Measurements from ENCODE around the gene SARDH. TPM values are rescaled to one million over a fixed set of nuclear protein-coding genes. Genes with fewer than 3 reads are reported as not detected.
A peak's percentile ranks its signal among the peaks of the same experiment; 100 is the strongest.

Gene SARDH
- total and polyA plus RNA-seq, 9 of the 15 experiments (the other 6 are each of a cell fraction or from before 2014, with no cell fraction given), result 0.14 TPM; not detected in 8

GRCh38 chr9:133666845-133667244, 71.3 kb downstream of the SARDH start:
- ATAC-seq (no peak), FAIRE-seq (no peak), DNase-seq (ENCODE audit: extremely low read depth in 1 of 4, low spot score in 3 of 4) (no peak)
- POLR2A ChIA-PET, result interaction anchor here (0.6 to 0.7 kb wide), 2 partner anchors 47 to 144 kb away, joined by 3 to 4 read pairs; no protein-coding TSS in a partner anchor
- in situ Hi-C loops (cut with MboI), result no loop called here
- no peak overlapping the region for H3K9ac ChIP-seq (ENCODE audit: insufficient read depth in 1 of 2, low read depth in 2 of 2, low read length in 2 of 2)
- H3K4me1 ChIP-seq (replicated peaks in 1 of 2; ENCODE audit: control insufficient read depth in 2 of 2, insufficient read depth in 2 of 2, low read length in 2 of 2), result no peaks in the 10 kb centered on the region; a peak in 1 of 5 replicates
- WGBS (ENCODE audit: insufficient coverage, low coverage, missing lambda C conversion rate), result 3% methylated on average over 10 of the region's 11 CpGs
- H3K9me1 ChIP-seq (ENCODE audit: control insufficient read depth, insufficient read depth, low read length), result no peaks in the 10 kb centered on the region
- H3K27ac ChIP-seq (ENCODE audit: extremely low read depth, low read depth, low read length), result no peak overlapping the region
- H3K27me3 ChIP-seq (ENCODE audit: control insufficient read depth in 2 of 2, insufficient read depth in 2 of 2, low read length in 2 of 2), result peaks cover 8 to 65% of the 10 kb centered on the region in 2 experiments; a peak in 4 of 5 replicates
- H4K20me1 ChIP-seq (replicated peaks; ENCODE audit: control insufficient read depth, insufficient read depth, low read length), result peaks cover 4% of the 10 kb centered on the region; the same call in 1 of the 2 replicates
- no peak overlapping the region for H2AFZ ChIP-seq (ENCODE audit: low read depth, low read length)
- no peak overlapping the region for H3K4me2 ChIP-seq (ENCODE audit: insufficient read depth, low read length)
- CTCF ChIA-PET (ENCODE audit: low intra/inter-chr PET ratio), result no interaction called here
- no peaks in the 10 kb centered on the region for H3K36me3 ChIP-seq (ENCODE audit: control insufficient read depth, insufficient read depth, low read length)
- TF ChIP-seq XRCC3 (IDR thresholded peaks at IDR 0.05), result no peak
- TF ChIP-seq EWSR1 (IDR thresholded peaks at IDR 0.05; ENCODE audit: borderline replicate concordance, low read depth, partially characterized antibody), result no peak
- TF ChIP-seq SRSF7 (optimal IDR thresholded peaks at IDR 0.05; ENCODE audit: low read depth, low read length), result no peak
- intact Hi-C loops (cut with micrococcal nuclease), result no loop called here
- H3K4me3 ChIP-seq, result no peak overlapping the region
- BruUV-seq (replicated peaks), result no TSS peak
- no peaks in the 10 kb centered on the region for H3K9me3 ChIP-seq (replicated peaks; ENCODE audit: control insufficient read depth, insufficient read depth, low read depth, low read length)
- no peaks in the 10 kb centered on the region for H3K79me2 ChIP-seq (ENCODE audit: control insufficient read depth, insufficient read depth, low read length)

- no peak overlapping the region for H2AFZ ChIP-seq (ENCODE audit: low read depth, low read length)
- no peaks in the 10 kb centered on the region for H3K79me2 ChIP-seq (ENCODE audit: control insufficient read depth, insufficient read depth, low read length)
- ChIA-PET CTCF (ENCODE audit: low intra/inter-chr PET ratio) (no interaction called here), POLR2A (interaction anchor here (0.6 to 0.7 kb wide), 2 partner anchors 47 to 144 kb away, joined by 3 to 4 read pairs; no protein-coding TSS in a partner anchor)
- H3K27ac ChIP-seq (ENCODE audit: extremely low read depth, low read depth, low read length), result no peak overlapping the region
- no peak for TF ChIP-seq NCOA2 (IDR thresholded peaks at IDR 0.05; ENCODE audit: partially characterized antibody in 2 of 2)
- TF ChIP-seq ZNF263 (CRISPR knock-in tag; IDR thresholded peaks at IDR 0.05; ENCODE audit: borderline replicate concordance), result peak; percentile 88
- H3K9me1 ChIP-seq (ENCODE audit: control insufficient read depth, insufficient read depth, low read length), result no peaks in the 10 kb centered on the region
- WGBS (ENCODE audit: insufficient coverage, low coverage, missing lambda C conversion rate), result 7% methylated on average over 7 of the region's 9 CpGs
- H4K20me1 ChIP-seq (replicated peaks; ENCODE audit: control insufficient read depth, insufficient read depth, low read length), result peaks cover 4% of the 10 kb centered on the region; the same call in 1 of the 2 replicates
- in situ Hi-C loops (cut with MboI), result no loop called here
- no peaks in the 10 kb centered on the region; a peak in 1 of 5 replicates for H3K4me1 ChIP-seq (replicated peaks in 1 of 2; ENCODE audit: control insufficient read depth in 2 of 2, insufficient read depth in 2 of 2, low read length in 2 of 2)
- BruUV-seq (replicated peaks), result no TSS peak
- no peak for FAIRE-seq
- no peaks in the 10 kb centered on the region for H3K36me3 ChIP-seq (ENCODE audit: control insufficient read depth, insufficient read depth, low read length)
- no peak overlapping the region for H3K9ac ChIP-seq (ENCODE audit: insufficient read depth in 1 of 2, low read depth in 2 of 2, low read length in 2 of 2)
- no peak for DNase-seq (ENCODE audit: extremely low read depth in 1 of 4, low spot score in 3 of 4)
- H3K4me3 ChIP-seq, result no peak overlapping the region
- H3K4me2 ChIP-seq (ENCODE audit: insufficient read depth, low read length), result no peak overlapping the region
- intact Hi-C loops (cut with micrococcal nuclease), result no loop called here
- H3K9me3 ChIP-seq (replicated peaks; ENCODE audit: control insufficient read depth, insufficient read depth, low read depth, low read length), result no peaks in the 10 kb centered on the region
- ATAC-seq, result no peak
- H3K27me3 ChIP-seq (ENCODE audit: control insufficient read depth in 2 of 2, insufficient read depth in 2 of 2, low read length in 2 of 2), result peaks cover 6 to 65% of the 10 kb centered on the region in 2 experiments; a peak in 4 of 5 replicates
These were observed 71.8 kb downstream of the SARDH start for GRCh38 chr9:133666387-133666786.
